Measurements from ENCODE around the gene HSPB6. TPM values are rescaled to one million over a fixed set of nuclear protein-coding genes. Genes with fewer than 3 reads are reported as not detected.

HSPB6 gene
- total RNA-seq, 1 experiment from 2014 or later, result 0.87 TPM

DNA sequence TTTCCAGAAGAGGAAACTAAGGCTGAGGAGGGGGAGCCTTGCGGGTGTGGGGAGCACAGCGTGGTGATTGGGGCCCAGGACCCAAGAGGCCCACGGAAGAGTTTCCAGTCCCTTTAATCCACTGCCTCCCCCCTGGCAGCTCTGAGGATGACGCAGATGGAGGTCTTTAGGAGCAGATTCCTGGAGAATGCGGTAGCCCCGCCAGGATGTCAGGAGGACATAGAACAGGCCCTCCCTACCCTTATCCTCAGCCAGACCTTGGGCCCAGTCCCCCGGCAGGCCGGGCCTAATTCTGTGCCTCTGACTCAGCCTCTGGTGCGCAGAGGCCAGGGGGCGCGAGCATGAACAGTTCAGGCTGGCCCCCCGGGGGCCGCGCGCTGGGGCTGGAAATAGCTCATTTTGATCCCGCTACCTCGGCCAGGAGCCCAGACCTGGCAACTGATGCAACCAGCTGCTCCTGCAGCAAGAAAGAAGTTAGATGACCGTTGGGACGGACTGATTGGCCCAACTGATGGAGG is 461 bp upstream of the HSPB6 start:
- H3K9me3 ChIP-seq (ENCODE audit: control insufficient read depth, insufficient read depth, low read depth, low read length), result no peaks in the 10 kb centered on the region
- CTCF ChIA-PET, result no interaction called here
- H3K4me3 ChIP-seq (ENCODE audit: low read depth in 2 of 2, low read length in 2 of 2), result peak overlapping the region; percentile 95 to 99
- no peaks in the 10 kb centered on the region for H3K27me3 ChIP-seq (ENCODE audit: control insufficient read depth, insufficient read depth, low read length)
- TF ChIP-seq, protein P1, sequence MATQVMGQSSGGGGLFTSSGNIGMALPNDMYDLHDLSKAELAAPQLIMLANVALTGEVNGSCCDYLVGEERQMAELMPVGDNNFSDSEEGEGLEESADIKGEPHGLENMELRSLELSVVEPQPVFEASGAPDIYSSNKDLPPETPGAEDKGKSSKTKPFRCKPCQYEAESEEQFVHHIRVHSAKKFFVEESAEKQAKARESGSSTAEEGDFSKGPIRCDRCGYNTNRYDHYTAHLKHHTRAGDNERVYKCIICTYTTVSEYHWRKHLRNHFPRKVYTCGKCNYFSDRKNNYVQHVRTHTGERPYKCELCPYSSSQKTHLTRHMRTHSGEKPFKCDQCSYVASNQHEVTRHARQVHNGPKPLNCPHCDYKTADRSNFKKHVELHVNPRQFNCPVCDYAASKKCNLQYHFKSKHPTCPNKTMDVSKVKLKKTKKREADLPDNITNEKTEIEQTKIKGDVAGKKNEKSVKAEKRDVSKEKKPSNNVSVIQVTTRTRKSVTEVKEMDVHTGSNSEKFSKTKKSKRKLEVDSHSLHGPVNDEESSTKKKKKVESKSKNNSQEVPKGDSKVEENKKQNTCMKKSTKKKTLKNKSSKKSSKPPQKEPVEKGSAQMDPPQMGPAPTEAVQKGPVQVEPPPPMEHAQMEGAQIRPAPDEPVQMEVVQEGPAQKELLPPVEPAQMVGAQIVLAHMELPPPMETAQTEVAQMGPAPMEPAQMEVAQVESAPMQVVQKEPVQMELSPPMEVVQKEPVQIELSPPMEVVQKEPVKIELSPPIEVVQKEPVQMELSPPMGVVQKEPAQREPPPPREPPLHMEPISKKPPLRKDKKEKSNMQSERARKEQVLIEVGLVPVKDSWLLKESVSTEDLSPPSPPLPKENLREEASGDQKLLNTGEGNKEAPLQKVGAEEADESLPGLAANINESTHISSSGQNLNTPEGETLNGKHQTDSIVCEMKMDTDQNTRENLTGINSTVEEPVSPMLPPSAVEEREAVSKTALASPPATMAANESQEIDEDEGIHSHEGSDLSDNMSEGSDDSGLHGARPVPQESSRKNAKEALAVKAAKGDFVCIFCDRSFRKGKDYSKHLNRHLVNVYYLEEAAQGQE (IDR thresholded peaks at IDR 0.05; ENCODE audit: insufficient read depth in 1 of 2, low read depth in 2 of 2, low read length in 1 of 2), result no peak
- TF ChIP-seq CTCF (IDR thresholded peaks at IDR 0.05) (no peak), TCF7L2 (IDR thresholded peaks at IDR 0.05; ENCODE audit: low read depth, low read length) (no peak), POLR2AphosphoS5 (IDR thresholded peaks at IDR 0.05; ENCODE audit: low read depth, low read length) (no peak; the same call in 1 of the 2 replicates), SIN3A (IDR thresholded peaks at IDR 0.05; ENCODE audit: borderline replicate concordance, insufficient read depth, low read depth, low read length) (no peak)
- peak; percentile 31 for ATAC-seq
- no peaks in the 10 kb centered on the region for H3K36me3 ChIP-seq (ENCODE audit: control insufficient read depth, insufficient read depth, low read length)
- in situ Hi-C loops (cut with HindIII; ENCODE audit: low pct_unique_long_range_greater_than_20kb, low sequenced_read_pairs) (no loop called here), intact Hi-C loops (cut with micrococcal nuclease; ENCODE audit: unreplicated experiment) (no loop called here)
- BruUV-seq (replicated peaks), result no TSS peak
- H3K27ac ChIP-seq (ENCODE audit: low read length), result peak overlapping the region; percentile 100
- peaks cover 16% of the 10 kb centered on the region for H3K4me1 ChIP-seq (ENCODE audit: control insufficient read depth, insufficient read depth, low read length)
- POLR2A ChIA-PET, result interaction anchor here (0.7 kb wide), 1 partner anchor 9 kb away, joined by 3 read pairs; the partner anchor contains the start of gene LIN37
- no peak for DNase-seq (ENCODE audit: low read depth, low spot score)

- H3K27me3 ChIP-seq (ENCODE audit: control insufficient read depth, insufficient read depth, low read length), result no peaks in the 10 kb centered on the region
- peaks cover 16% of the 10 kb centered on the region for H3K4me1 ChIP-seq (ENCODE audit: control insufficient read depth, insufficient read depth, low read length)
- ATAC-seq, result no peak
- ChIA-PET CTCF (no interaction called here), POLR2A (no interaction called here)
- no TSS peak for BruUV-seq (replicated peaks)
- in situ Hi-C loops (cut with HindIII; ENCODE audit: low pct_unique_long_range_greater_than_20kb, low sequenced_read_pairs), result no loop called here
- H3K9me3 ChIP-seq (ENCODE audit: control insufficient read depth, insufficient read depth, low read depth, low read length), result no peaks in the 10 kb centered on the region
- H3K36me3 ChIP-seq (ENCODE audit: control insufficient read depth, insufficient read depth, low read length), result no peaks in the 10 kb centered on the region
- no peak for TF ChIP-seq POLR2AphosphoS5 (IDR thresholded peaks at IDR 0.05; ENCODE audit: low read depth, low read length)
- no peak for TF ChIP-seq CTCF (IDR thresholded peaks at IDR 0.05)
- TF ChIP-seq, protein P1 (IDR thresholded peaks at IDR 0.05; ENCODE audit: insufficient read depth in 1 of 2, low read depth in 2 of 2, low read length in 1 of 2), result no peak
- no peak for TF ChIP-seq SIN3A (IDR thresholded peaks at IDR 0.05; ENCODE audit: borderline replicate concordance, insufficient read depth, low read depth, low read length)
- no peak for TF ChIP-seq TCF7L2 (IDR thresholded peaks at IDR 0.05; ENCODE audit: low read depth, low read length)
- DNase-seq (ENCODE audit: low read depth, low spot score), result no peak
- intact Hi-C loops (cut with micrococcal nuclease; ENCODE audit: unreplicated experiment), result no loop called here
- H3K27ac ChIP-seq (ENCODE audit: low read length), result no peak overlapping the region
- H3K4me3 ChIP-seq (ENCODE audit: low read depth in 2 of 2, low read length in 2 of 2), result no peak overlapping the region
These were observed 1.1 kb downstream of the HSPB6 start for GRCh38 chr19:35755550-35756376.
